Lower leg skin (tissue), 4 donors: ENCODE results near the gene LBX2. TPM values are rescaled to one million over a fixed set of nuclear protein-coding genes. Genes with fewer than 3 reads are reported as not detected.

Source experiments
- DNase-seq, 2 donors: peaks; one replicate each; pipeline ENCODE4 v3.0.0-alpha.2; 2019; ENCODE audit warnings: low spot score in 2 of 2
- H3K4me3 ChIP-seq: fragments of 200-600 bp; sonication (generic); 2 replicates; pipeline ENCODE4 v1.5.1; 2017; ENCODE audit warnings: mild to moderate bottlenecking, low read depth; ENCODE audit not compliant: poor library complexity, severe bottlenecking
- POLR2A ChIP-seq, 2 donors: fragments of 450-650 bp; IDR thresholded peaks; one replicate each; pipeline ENCODE4 v1.6.1; 2016 to 2017; ENCODE audit warnings: antibody characterized with exemption in 2 of 2, mild to moderate bottlenecking in 1 of 2, moderate library complexity in 1 of 2
- WGBS, 2 donors: methylation state at CpG; one replicate each; pipeline ENCODE4 v1.1.5; 2018; 5-methylcytosine and 5-hydroxymethylcytosine counted together
- intact Hi-C: fragments of 100-400 bp; cut with DNase I; formaldehyde crosslinking; loops from one replicate; pipeline ENCODE4 v1.15.0; 2023; ENCODE audit warnings: low total_unique reads
- total RNA-seq, 4 donors: library from RNA; depleted of rRNA; stranded (reverse); fragments of >200 nt; gene quantifications; one replicate each; pipeline ENCODE4 v1.1.0, GENCODE V29; 2016
- TF ChIP-seq, protein P1 (sequence below), 3 donors: fragments of 450-650 bp; IDR thresholded peaks; one replicate each; pipeline ENCODE4 v1.5.1; 2016; ENCODE audit warnings: antibody characterized with exemption in 3 of 3, mild to moderate bottlenecking in 3 of 3, moderate library complexity in 2 of 3

The LBX2 gene
- total RNA-seq, 4 donors from 2014 or later: 0.55 to 1.2 TPM; not detected in 2

DNA sequence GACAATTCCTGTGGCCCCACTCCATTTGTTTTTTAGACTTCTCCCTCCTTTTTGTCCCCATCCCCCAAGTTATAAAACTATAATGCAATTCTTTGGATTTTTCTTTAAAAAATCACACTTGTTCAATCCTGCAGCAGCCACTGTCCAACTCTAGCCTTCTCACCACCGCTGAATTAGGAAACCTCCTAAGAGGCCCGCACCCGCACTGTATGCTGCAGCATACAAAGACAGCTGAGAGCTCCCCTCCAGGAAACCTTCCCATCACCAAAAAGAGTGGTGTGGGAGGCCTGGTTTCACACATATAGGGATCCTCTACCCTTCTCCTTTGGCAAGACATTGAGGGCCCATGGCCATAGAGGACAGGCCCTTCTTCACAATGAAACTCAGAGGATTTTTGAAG, 5.2 kb upstream of the LBX2 start:
- no peak overlapping the region for H3K4me3 ChIP-seq
- intact Hi-C loops: no loop called here
- 95 to 98% methylated on average over 3 of the region's 3 CpGs for WGBS, 2 donors
- TF ChIP-seq POLR2A (IDR thresholded peaks at IDR 0.05): no peak
- TF ChIP-seq, protein P1, sequence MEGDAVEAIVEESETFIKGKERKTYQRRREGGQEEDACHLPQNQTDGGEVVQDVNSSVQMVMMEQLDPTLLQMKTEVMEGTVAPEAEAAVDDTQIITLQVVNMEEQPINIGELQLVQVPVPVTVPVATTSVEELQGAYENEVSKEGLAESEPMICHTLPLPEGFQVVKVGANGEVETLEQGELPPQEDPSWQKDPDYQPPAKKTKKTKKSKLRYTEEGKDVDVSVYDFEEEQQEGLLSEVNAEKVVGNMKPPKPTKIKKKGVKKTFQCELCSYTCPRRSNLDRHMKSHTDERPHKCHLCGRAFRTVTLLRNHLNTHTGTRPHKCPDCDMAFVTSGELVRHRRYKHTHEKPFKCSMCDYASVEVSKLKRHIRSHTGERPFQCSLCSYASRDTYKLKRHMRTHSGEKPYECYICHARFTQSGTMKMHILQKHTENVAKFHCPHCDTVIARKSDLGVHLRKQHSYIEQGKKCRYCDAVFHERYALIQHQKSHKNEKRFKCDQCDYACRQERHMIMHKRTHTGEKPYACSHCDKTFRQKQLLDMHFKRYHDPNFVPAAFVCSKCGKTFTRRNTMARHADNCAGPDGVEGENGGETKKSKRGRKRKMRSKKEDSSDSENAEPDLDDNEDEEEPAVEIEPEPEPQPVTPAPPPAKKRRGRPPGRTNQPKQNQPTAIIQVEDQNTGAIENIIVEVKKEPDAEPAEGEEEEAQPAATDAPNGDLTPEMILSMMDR (IDR thresholded peaks at IDR 0.05): no peak
- DNase-seq: no peak

DNA sequence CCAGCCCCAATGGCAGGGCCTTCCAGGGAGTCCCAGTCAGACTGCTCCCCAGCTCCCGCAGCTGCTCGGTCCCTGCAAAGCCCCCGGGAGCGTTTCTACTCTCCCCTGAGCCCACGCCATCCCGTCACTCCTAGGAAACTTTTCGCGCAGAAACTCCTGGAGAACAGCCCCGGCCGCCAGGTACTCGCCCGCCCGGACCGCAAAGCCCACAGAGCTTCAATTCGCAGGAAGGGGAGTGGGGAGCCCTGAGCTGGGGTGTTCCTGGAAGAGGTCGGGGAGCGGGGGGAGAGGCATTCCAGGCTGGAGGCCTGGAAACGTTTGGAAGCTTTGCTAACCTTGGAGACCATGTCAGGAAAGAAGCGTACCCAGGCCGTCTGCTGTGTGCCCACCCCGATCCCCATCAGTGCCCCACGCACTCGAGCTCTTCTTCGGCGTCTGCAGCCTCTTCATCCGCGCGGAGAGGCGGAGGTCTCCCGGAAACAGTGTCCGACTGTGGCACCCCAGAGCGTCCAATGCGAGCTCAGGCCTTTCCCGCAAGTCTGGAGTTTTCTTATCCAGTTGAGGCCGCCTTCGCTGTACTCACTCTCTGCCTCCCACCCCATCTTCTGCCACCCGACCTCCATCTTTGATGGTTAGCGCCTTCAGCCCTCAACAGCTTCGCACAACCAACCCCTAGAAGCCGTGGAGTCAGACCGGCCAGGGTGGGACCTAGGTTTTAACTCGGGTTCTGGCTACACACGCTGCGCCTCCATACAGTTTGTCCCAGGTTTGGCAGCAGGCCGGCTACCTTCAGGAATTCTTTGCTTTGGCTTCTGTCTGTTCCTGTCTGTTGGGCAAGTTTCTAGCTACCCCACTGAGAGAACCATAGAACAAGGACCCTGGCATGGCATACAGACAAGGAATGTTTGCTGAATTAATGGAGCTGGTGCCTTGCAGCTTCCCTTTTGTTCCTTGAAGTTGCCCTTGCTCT, 4.4 kb upstream of the LBX2 start:
- peak overlapping the region; percentile 40 for H3K4me3 ChIP-seq
- TF ChIP-seq, protein P1 (IDR thresholded peaks at IDR 0.05): no peak
- no peak for TF ChIP-seq POLR2A (IDR thresholded peaks at IDR 0.05)
- intact Hi-C loops: no loop called here
- 57 to 75% methylated on average over 35 to 45 of the region's 45 CpGs for WGBS, 2 donors
- DNase-seq: no peak

DNA sequence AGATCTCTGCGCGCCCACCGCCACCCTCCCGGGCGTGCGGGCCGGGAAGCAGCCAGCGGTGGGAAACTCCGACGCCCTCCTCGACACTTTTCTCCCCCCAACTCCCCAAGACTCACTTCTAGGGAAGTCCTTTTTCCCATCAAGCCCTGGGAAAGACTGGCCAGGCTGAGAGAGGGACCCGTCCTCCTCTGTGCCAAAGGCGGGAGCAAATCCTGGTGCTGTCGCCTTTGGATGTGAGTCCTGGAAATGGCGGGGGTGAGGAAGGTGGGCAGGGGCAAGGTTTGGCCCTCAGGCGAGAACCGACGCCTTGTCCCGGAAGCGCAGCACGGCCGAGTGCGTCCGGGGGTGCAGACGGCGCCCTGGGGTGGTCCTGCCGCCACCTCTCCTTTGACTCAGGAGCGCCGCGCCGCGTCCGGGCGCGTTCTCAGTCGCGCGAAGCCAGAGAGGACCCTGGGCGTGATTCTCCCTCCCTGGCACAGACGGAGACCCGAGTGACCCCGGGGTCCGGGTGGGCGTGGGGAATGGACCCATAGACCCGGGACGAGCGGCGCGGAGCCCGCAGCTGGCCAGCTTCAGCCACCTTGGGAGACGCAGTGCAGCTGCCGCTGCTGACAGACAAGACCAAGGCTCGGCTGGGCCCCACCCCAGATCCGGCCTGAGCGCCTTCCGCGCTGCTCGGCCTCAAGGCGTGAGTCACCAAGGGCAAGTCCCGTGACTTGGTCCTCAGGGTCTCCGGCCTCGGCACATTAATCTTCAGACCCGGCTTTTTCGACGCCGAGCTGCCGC, 3.5 kb upstream of the LBX2 start:
- intact Hi-C loops: no loop called here

DNA sequence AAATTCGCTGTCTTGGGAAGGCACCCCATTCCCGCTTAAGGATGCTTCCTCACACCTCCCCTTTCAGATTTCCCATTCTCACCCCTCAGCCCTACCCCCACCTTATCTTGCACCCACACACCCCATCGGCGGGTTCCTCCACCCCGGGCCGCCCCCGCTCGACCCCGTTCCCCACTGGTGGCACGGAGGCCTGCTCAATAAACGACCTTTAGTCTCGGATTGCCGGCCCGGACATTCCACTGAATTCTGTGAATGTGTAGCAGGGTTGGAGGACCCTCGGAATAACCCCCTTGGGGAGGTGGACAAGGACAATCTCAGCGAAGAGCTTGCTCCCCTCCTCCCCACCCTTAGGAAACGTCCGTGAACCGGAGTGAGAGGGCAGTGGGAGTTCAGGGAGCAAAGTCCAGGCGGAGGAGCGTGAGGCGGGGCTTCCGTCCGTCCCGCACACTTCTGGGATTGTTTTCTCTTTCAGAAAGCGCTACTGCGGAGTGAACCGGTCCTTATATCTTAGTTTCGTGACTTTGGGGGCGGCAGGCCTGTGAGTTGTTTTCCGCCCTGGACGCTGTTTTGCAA, 2.8 kb upstream of the LBX2 start:
- no peak for DNase-seq
- TF ChIP-seq, protein P1 (IDR thresholded peaks at IDR 0.05): no peak
- no peak for TF ChIP-seq POLR2A (IDR thresholded peaks at IDR 0.05)
- H3K4me3 ChIP-seq: peak overlapping the region; percentile 40
- intact Hi-C loops: no loop called here
- WGBS, 2 donors: 19 to 21% methylated on average over 32 of the region's 32 CpGs

More for the DNA sequence above, 3.5 kb upstream of the LBX2 start:
- TF ChIP-seq POLR2A (IDR thresholded peaks at IDR 0.05): peak in 1 of 2 donors; percentile 23
- TF ChIP-seq, protein P1 (IDR thresholded peaks at IDR 0.05): peak in 1 of 3 donors; percentile 8
- H3K4me3 ChIP-seq: peak overlapping the region; percentile 40
- 4 to 5% methylated on average over 26 of the region's 67 CpGs for WGBS, 2 donors
- peak; percentile 84 to 97 for DNase-seq

DNA sequence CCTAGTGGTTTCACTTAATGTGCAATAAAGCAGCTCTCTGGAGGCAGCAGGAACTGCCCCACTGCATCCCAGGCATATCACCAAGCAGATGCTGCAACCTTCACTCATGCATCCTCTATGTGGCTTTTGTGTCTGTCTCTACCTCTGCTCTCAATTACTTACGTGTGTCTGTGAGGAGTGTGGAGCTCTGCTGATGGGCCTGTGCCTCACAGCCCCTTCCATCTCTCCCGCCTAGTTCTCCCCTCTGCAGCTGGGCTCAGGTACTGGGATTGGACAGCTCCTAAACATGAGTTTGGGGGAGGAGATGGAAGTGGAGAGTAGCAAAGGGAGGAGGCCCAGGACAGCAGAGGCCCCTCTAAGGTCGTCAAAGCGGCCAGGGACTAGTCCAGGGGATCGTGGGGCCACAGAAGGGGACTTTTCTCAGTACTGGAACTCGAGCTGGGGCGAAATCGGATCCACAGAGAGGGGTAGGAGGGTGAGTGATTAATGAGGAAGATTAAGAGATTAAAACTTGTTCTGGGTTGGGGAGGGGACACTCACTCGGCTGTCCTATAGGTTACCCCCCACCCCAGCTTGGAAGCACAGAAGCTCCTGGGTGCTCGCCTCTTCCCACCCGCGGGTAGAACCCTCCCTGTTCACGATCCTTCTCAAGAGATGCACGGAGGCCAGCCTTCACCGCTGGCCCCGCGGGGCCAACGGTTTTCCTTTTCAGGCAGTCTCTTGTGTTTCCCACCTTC, 2.1 kb upstream of the LBX2 start:
- 83 to 84% methylated on average over 18 of the region's 18 CpGs for WGBS, 2 donors
- intact Hi-C loops: no loop called here
- H3K4me3 ChIP-seq: no peak overlapping the region
- TF ChIP-seq, protein P1 (IDR thresholded peaks at IDR 0.05): no peak
- no peak for TF ChIP-seq POLR2A (IDR thresholded peaks at IDR 0.05)
- DNase-seq: no peak
